HT1080 (cell line): ENCODE measurements around the gene PTPN13. TPM values are rescaled to one million over a fixed set of nuclear protein-coding genes. Genes with fewer than 3 reads are reported as not detected.
A peak's percentile ranks its signal among the peaks of the same experiment; 100 is the strongest.

Source experiments
- DNase-seq: peaks from one replicate; pipeline ENCODE4 v3.0.0-alpha.2; 2015; ENCODE audit warnings: low read depth
- total RNA-seq: library from RNA; depleted of rRNA; stranded (reverse); fragments of >200 nt; shearing (Covaris generic); gene quantifications from 2 replicates; pipeline ENCODE4 v1.2.3, GENCODE V29; 2014

Gene PTPN13
- total RNA-seq, 1 experiment from 2014 or later: 7.9 TPM

DNA sequence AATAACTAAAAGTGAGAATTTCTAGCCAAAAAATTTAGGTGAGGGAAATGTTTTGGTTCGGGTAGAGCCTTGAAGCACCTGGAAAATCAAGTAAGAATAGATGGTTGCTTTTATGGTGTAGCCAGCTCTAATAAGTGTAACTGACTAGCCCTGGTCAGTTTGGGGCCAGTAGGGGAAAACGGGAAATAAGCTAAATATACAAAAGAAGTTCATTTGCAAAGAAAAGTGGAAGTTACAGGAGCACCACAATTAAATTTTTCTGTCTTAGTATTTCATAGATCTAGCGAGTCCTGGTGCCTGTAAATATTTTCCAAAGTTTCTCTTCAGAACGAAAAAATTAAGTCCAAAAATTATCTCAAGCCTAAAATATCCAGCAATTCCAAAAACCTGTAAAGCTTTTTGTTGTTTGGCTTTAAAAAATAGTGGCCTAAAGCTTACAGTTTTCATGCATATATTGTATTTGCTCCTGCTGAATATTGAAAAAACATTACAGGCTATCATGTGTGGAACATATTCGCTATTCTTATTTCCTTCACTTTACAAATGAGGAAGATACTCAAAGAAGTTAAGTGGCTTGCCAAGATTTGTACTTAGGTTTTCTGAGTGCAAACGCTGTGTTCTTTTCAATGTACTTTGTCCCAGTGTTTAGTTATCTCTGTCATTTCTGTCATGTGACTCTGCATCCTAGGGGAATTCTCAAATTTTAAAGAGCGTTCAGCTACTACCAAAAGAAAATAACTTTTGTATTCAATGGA is 7.3 kb upstream of the PTPN13 start:
- no peak for DNase-seq

DNA sequence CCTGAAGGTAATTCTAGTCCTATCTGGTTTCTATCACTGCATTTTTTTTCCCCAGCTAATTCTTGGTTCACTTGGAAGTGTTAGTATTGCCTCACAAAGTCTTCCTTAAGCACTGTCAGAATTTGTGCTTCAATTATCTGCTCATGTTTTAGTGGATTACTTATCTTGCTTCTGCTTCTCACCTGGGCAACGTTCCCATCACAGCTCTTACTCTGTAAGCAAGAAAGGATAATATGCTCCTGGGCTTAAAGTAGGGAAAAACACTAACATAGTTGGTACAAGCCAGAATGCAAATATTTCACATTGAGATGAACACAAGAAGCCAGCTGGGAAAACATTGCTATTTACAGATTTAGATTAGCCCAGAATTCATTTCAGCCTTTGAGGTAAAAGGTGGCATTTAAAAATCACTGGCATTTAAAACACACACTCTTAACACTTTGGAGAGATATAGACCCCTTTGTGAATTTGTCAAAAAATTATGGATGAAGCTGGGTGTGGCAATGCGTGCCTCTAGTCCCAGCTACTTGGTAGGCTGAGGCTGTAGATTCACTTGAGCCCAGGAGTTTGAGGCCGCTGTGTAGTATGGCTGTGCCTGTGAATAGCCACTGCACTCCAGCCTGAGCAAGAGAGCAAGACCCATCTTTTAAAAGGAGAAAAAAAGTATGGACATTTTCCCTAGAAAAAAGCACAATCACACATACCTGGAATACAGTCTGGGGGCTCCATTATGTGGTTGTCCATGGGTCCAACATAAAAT is 6.6 kb upstream of the PTPN13 start:
- no peak for DNase-seq

DNA sequence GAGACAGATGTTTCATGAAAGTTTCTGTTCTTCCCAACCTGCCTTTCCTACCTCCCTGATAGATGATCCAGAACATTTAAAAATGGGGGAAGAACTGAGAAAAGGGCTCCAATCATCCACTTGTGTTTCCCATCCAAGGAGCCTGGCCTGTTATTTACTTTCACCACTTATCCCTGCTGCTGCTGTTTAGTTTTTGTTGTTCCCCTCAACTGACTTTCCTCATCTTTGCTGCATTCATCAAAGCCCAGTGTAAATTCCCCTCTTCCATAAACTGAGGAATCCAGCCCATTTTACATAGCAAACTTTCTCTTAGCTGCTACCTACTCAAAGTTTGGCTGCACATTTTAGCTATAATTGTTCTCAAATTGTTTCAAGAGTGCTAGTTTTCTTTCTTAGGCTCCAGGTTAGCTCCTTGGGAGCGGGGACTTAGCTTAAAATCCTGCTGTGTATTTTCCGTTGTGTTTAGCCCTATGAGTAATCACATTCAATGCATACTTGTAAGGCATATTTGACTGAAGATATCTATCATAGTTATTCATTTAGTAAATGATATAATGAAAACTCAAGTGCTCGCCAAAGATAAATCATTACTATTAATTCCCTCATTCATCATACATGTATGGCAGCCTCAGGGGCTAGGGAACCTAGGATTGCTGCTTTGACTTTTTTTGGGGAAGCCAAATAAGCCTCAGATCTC is 1.4 kb upstream of the PTPN13 start:
- no peak for DNase-seq

DNA sequence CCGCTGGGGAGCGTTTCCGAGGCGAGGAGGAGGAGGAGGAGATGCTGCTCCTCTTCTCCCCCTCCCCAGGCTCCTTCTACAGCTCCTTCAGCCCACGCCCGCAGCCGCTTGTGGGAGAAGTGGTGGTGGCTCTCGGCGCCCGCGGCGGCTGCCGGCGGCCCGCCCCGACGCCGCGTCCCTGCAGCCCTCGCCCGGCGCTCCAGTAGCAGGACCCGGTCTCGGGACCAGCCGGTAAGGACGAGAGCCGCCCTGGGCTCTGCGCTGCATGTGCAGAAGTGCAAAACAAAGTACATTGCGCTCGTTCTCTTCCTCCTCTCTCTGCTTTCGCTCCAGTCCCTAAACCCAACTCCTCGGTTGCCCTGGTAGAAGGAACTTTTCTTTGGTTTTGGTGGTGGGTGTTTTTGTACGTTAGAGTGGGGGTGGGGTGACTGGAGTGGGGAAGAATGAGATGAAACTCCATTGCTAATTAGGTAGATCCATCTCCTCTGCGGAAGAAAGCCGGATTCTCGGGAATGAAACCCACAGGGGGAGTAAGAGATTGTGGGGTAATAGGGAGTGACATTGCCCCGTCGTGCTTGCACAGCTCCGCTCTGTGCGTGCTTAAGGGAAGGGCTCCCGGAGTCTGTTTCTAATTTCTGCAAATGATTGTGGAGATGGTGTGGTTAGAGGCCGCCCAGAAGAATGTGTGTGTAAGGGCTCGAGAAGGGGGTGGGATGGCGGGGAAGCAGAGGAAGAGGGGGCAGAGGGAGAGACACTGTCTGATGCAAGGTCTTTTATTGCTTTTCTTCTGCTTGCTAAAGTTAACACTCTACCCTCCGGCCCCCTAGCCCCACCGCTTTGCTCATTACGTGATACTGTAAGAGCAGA is 677 bp downstream of the PTPN13 start:
- peak; percentile 60 for DNase-seq

DNA sequence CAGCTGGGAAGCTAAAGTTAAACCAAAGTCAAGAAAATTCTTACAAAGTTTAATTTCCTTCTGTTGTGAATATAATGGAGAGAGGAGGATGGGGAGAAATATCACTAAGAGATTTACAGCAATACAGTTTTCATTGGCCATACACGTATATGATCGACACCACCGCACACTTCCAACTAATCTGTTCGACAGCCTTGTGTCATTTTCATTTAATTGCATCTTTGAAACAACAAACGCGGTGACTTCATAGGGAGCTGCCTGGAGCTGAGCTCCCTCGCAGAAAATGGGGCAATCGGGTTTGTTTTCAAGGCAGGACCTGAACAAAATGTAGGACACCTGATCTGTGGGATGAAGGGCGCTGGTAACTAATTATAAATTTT is 1.3 kb downstream of the PTPN13 start:
- DNase-seq: peak; percentile 7

DNA sequence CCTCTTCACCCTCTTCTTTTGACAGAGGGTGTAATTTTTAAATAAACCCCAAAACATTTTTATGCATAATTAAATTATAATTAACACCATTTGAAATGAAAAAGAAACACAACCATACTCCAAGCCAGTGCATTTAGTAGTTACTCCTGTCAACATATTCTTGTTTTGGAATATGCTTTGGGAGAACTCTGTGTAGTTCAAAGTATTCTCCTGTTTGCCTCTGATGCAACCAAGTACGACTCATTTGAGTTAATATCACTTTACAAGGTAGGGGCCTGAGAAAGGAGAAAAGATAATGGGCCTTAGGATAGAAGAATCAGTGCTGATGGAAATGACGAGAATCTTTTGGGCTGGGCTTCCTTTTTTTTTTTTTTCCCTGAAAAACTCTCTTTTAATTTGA is 2.7 kb downstream of the PTPN13 start:
- DNase-seq: peak; percentile 46

DNA sequence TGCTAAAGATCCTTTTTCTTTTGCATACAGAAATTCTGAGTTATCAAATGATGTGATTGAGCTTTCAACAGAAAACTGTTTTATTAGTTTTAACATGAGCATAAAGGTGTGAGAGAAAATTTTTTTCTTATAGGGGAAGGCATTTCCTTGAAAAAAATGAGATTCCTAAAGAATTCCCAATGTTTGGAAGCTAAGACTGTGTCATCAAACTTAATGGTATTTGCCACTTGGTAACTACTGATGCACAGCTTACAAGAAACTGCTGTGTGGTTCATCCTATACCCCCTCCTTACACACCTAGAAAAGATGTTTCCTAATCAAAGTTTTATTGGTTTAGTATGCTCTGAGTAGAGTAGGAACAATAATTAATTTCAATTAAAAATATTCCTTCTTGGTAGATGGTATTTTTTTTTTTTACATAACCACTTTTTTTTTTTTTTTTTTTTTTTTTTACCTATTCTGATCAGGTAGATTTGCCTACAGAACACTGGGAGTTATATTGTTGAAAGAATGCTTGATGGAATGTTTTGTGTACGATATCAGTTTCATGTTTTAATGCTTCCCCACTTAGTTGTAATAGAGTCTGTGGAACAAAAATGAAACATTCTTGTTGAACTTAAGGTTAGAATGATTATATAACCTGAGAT is 6.0 kb downstream of the PTPN13 start:
- no peak for DNase-seq

DNA sequence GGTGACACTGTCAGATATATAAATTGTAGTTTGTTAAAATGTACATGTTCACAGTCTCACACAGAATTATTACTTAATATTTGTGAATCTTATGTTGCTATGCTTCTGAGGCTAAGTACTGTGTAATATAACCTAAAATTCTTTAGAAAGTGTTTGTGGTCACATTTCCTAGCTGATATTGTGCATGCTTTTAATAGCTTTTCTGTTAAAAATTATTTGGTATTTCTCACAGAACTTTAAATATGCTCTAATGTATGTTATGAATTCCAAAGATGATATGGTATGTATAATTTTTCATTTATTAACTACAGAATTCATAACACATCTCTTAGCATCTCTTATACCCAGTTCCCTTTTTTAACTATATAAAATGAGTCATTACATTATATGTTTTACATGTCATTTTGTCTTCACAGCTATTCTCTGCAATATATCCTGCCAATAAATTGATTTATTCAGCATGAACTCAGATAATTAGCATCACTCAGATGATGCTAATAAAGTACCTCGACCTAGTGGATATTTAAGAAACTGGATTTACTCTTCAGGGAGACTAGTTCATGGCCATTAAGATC is 9.3 kb downstream of the PTPN13 start:
- no peak for DNase-seq

DNA sequence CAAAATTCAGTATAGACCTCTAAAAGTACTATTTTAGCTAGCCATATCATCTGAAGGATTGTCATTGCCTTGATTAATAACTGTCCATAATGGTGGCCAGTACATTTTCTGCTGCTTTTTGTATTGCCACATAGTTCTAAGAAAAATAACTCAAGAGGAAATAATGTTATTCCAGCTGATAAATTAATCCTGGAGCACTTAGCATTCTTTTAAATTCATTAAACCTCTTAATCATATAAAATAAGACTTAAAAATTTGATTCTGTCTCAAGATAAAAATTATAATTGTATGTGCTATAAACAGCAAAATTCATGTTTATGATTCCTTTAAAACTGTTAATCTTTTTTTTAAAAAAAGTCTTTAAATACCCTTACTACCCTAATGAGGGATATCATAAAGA is 12.7 kb downstream of the PTPN13 start:
- no peak for DNase-seq

DNA sequence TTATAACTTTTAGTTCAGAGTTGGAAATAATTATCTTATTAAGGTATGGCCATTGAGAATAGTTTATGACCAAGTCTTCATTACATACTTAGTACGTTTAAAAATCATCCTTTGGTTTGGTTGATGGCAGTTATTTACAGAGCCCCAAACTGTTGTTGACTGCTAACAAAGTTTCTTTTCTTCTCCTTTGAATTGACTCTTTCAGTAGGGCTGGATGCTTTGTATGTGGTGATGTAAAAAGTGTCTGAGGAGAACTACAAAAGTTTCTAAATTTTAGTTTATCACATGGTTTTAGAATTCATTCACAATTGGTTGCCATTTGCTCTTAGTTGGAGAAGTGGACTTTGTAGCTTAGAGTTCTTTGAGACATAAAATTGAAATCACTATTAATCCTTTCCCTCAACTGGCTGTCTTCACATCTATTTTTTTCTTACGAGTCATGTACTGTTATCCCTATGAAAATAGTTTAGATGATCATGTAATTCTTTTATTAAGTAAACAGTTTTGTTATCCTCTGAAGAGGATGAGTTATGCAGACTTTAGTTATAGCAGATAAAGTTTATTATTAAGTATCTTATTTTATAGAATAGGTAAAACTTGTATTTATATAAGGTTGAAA is 14.8 kb downstream of the PTPN13 start:
- DNase-seq: no peak

DNA sequence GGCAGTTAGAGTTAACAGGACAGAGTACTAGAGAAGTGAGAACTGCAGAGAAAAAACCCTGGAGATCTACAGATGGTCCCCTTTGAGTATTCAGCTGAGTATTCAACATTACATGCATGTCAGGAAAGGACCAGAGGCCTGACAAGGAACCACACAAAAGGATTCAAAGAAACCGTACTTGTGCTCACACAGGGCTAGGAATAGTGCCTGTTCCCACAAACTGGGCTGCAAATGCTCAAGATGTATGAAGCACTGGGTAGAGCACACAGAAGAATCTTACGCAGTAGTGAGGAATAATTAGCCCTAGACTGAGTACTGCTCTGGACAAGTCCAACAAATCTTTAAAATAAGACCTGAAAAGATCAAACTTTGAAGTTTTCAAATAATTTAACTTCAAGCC is 17.6 kb downstream of the PTPN13 start:
- DNase-seq: no peak

DNA sequence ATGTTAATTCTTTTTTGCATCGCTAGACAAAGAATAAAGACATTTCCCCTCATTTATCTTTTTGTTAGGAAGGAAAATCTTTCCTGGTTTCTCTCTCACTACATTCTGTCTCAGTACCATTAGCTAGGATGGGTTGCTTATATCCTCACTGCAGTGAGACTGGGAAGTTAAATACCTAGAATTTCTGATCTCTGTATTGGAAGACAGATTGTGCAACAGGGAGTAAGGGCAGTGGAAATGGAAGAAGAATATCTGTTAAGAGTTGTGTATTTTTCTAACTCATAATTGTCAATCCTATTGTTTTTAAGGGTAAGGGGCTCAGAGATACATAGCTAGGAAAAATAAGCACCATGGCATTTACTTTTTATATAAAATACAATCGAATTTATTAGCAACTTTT is 19.6 kb downstream of the PTPN13 start:
- no peak for DNase-seq

DNA sequence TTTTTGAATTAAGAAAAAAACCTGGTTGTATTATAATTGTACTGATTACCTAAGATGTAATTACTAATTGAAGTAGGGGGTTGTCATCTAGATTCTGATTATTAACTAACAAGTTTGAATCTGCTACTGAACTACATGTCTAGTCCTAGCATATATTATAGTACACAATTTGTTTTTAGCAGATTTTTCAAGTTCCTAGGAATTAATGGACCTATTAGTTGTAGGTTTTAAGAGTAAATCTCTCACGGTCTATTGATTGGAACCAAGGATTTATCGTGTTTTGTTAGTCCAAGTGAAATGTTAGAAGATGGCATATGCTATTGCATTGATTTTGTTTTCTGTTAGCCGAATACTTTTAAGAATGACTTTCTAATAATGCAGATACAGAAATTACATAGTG is 20.8 kb downstream of the PTPN13 start:
- DNase-seq: no peak

DNA sequence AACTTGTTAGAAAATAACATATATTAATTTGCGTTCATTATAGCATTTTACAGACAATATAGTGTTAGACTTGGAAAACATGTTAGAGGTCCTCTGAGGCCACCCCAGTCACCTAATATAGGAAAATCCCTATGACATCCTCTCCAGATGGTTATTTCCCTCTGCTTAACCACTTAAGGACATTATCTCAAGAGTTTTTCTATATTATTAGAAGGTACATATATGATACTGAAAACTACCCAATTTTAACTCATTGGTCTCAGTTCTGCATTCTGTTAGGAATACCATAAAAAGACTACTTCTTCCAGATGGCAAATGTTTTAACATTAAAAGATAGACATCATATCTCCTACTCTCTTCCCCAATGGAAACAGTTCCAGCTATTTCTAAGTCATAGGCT is 21.4 kb downstream of the PTPN13 start:
- DNase-seq: no peak

DNA sequence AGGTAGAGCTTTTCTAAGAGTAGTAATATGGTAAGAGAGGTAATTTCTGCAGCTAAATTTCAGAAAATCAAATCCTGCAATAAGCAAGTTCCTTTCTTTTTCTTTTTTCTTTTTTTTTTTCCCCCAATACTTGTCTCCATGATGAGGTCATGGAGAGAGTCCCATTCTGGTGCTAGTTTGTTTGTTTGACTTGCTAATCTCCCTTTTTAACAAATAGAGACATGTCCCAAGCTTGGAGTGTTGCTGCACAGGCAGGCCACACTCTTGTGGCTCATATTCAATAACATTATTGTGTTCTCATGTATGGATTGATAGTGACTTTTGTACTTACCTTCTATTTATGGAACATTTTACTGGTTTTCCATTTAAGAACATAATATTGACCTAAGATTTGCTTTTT is 25.5 kb downstream of the PTPN13 start:
- DNase-seq: no peak

DNA sequence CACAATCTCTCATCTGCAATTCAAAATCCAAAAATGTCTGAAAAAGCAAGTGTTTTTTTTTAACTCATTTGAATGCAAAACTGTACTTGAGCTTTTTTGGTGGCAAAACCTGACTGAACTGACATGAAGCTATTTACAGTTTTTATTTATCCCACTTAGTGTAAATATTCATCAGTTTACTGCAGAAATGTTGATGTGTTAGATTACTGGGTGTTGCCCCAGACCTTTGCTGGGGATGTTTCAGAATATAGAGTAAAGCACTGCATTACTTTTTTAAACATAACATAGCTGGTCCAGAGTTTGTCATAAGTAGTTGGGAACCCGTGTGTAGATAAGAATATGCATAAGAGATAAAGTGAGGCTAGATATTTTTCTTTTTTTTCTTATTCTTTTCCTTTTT is 27.3 kb downstream of the PTPN13 start:
- DNase-seq: no peak

DNA sequence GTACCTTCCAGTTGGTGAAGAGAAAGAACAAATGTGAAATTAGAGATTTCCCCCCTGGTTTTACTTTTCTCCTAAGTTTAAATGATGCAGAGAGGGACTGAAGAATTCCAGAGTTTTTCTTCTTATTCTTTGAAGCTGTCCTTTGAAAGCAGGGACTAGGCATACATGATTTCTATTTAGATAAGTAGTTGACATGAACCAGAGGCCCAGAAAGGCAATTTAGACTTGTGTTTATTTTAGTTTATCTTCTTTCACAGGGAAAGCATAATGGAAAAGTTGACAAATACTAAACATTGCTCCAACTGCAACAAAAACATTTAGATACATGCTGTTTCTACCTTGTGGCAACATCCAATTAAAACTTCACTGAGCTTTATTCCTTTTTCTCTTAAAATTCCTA is 32.0 kb downstream of the PTPN13 start:
- no peak for DNase-seq

DNA sequence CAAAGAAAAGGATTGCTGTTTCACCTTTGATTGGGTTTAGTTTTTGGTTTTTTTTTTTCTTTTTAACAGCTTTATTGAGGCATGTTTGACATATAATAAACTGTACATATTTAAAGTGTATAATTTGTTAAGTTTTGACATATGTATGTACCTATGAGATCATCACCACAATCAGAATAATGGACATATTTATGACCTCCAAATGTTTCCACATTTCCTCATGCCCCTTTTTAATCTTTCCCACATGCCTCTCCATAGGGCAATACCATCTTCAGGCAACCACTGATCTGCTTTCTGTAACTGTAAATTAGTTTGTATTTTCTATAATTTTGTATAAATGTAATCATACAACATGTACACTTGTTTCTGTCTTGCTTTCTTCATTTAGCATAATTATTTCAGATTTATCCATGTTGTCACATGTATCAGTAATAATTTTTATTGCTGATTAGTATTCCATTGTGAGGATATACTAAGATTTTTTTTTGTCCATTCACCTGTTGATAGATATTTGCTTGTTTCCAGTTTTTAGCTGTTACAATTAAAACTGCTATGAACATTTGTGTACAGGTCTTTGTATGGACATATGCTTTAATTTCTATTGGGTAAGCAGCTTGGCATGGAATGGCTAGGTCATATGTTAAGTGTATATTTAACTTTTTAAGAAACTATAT is 33.5 kb downstream of the PTPN13 start:
- DNase-seq: no peak

DNA sequence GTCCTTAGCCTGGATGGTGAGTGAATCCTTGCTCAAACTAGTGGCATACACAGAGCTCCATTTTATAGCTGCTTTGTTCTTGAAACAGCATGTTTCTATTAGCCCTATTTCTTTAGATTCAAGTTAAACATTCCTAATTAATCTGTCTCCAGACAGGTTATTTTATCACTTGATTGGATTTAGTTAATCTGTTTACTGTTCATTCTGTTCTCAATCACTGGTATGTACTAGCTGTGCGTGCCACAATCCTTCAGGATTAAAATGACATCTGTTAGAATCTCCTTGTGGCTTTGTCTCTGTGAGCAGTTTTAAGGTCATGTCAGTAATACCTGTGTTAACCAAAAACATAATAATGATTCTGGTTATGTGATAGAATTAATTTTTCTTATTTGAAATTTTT is 36.5 kb downstream of the PTPN13 start:
- DNase-seq: no peak

DNA sequence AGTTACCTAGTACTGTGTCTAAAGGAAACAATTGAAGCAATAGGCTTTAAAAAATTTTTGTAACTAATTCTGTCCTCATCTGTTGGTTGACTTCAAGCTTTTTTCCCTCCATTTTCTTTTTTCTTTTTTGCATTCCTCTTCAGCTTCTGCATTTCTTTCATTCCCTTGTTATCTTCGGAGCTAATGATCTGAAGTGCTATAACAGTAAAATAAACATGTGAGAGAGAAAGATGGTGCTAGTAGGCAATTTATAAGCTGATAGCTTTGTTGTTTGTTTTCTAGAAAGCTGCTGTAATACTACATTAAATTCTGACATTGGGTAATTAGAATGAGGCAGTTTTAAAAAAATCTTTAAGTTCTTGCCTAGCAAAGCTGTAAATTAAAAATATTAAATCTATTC is 37.1 kb downstream of the PTPN13 start:
- DNase-seq: no peak
